GM23338 (cell line): ENCODE measurements around the gene GRM6.

Source experiments
- CTCF ChIP-seq, 2 experiments: fragments of 200-600 bp in 1 of 2; sonication (generic) in 1 of 2; conservative IDR thresholded peaks; 2 replicates each; pipeline versions ENCODE4 v1.5.1 to v1.6.1; 2016 to 2017; ENCODE audit warnings: antibody characterized with exemption in 2 of 2, low read depth in 2 of 2, mild to moderate bottlenecking in 2 of 2, moderate library complexity in 1 of 2
- EZH2 ChIP-seq: fragments of 200-600 bp; sonication (generic); IDR thresholded peaks from one replicate; pipeline ENCODE4 v1.8.0; 2017; ENCODE audit warnings: antibody characterized with exemption, mild to moderate bottlenecking, low read depth; ENCODE audit not compliant: unreplicated experiment

GRCh38 chr5:178995341-178995690, 196 bp upstream of the GRM6 start:
- TF ChIP-seq EZH2 (no peak), CTCF (conservative IDR thresholded peaks at IDR 0.05; ENCODE audit: low read depth in 2 of 2) (no peak)
